ENCODE results near the gene PTPRN2. TPM values are rescaled to one million over a fixed set of nuclear protein-coding genes. Genes with fewer than 3 reads are reported as not detected.

Gene PTPRN2
- total RNA-seq, 1 experiment from 2014 or later = 1.1 TPM

- ATAC-seq = no peak
- H3K4me1 ChIP-seq (ENCODE audit: control insufficient read depth, insufficient read depth, low read length) = no peaks in the 10 kb centered on the region; the same call in 1 of the 2 replicates
- ChIA-PET POLR2A (no interaction called here), CTCF (no interaction called here)
- DNase-seq (ENCODE audit: low read depth, low spot score) = no peak
- H3K27me3 ChIP-seq (ENCODE audit: control insufficient read depth, insufficient read depth, low read length) = peaks cover 7% of the 10 kb centered on the region; the same call in 1 of the 2 replicates
- no peak overlapping the region for H3K4me3 ChIP-seq (ENCODE audit: low read depth in 2 of 2, low read length in 2 of 2)
- no peak for TF ChIP-seq TCF7L2 (IDR thresholded peaks at IDR 0.05; ENCODE audit: low read depth, low read length)
- no peak for TF ChIP-seq CTCF (IDR thresholded peaks at IDR 0.05)
- no peak for TF ChIP-seq SIN3A (IDR thresholded peaks at IDR 0.05; ENCODE audit: borderline replicate concordance, insufficient read depth, low read depth, low read length)
- TF ChIP-seq REST (IDR thresholded peaks at IDR 0.05; ENCODE audit: insufficient read depth in 1 of 2, low read depth in 2 of 2, low read length in 1 of 2) = no peak
- TF ChIP-seq POLR2AphosphoS5 (IDR thresholded peaks at IDR 0.05; ENCODE audit: low read depth, low read length) = no peak
- BruUV-seq (replicated peaks) = no TSS peak
- H3K27ac ChIP-seq (ENCODE audit: low read length) = no peak overlapping the region
- intact Hi-C loops (cut with micrococcal nuclease; ENCODE audit: unreplicated experiment) = no loop called here
- H3K36me3 ChIP-seq (ENCODE audit: control insufficient read depth, insufficient read depth, low read length) = no peaks in the 10 kb centered on the region
- H3K9me3 ChIP-seq (ENCODE audit: control insufficient read depth, insufficient read depth, low read depth, low read length) = no peaks in the 10 kb centered on the region
- in situ Hi-C loops (cut with HindIII; ENCODE audit: low pct_unique_long_range_greater_than_20kb, low sequenced_read_pairs) = no loop called here
Observed at GRCh38 chr7:158371856-158372255, 215.8 kb downstream of the PTPRN2 start.

GRCh38 chr7:158369866-158370265 is 217.8 kb downstream of the PTPRN2 start:
- Histone ChIP-seq H3K36me3 (ENCODE audit: control insufficient read depth, insufficient read depth, low read length) (no peaks in the 10 kb centered on the region), H3K27ac (ENCODE audit: low read length) (no peak overlapping the region), H3K4me3 (ENCODE audit: low read depth in 2 of 2, low read length in 2 of 2) (no peak overlapping the region), H3K4me1 (ENCODE audit: control insufficient read depth, insufficient read depth, low read length) (no peaks in the 10 kb centered on the region; the same call in 1 of the 2 replicates), H3K9me3 (ENCODE audit: control insufficient read depth, insufficient read depth, low read depth, low read length) (no peaks in the 10 kb centered on the region), H3K27me3 (ENCODE audit: control insufficient read depth, insufficient read depth, low read length) (peaks cover 7% of the 10 kb centered on the region; the same call in 1 of the 2 replicates)
- ChIA-PET POLR2A (no interaction called here), CTCF (no interaction called here)
- TF ChIP-seq CTCF (IDR thresholded peaks at IDR 0.05) (no peak), SIN3A (IDR thresholded peaks at IDR 0.05; ENCODE audit: borderline replicate concordance, insufficient read depth, low read depth, low read length) (no peak), REST (IDR thresholded peaks at IDR 0.05; ENCODE audit: insufficient read depth in 1 of 2, low read depth in 2 of 2, low read length in 1 of 2) (no peak), TCF7L2 (IDR thresholded peaks at IDR 0.05; ENCODE audit: low read depth, low read length) (no peak), POLR2AphosphoS5 (IDR thresholded peaks at IDR 0.05; ENCODE audit: low read depth, low read length) (no peak)
- no peak for DNase-seq (ENCODE audit: low read depth, low spot score)
- no TSS peak for BruUV-seq (replicated peaks)
- ATAC-seq = no peak
- in situ Hi-C loops (cut with HindIII; ENCODE audit: low pct_unique_long_range_greater_than_20kb, low sequenced_read_pairs) = no loop called here
- intact Hi-C loops (cut with micrococcal nuclease; ENCODE audit: unreplicated experiment) = no loop called here
